ENCODE data around the gene ECHDC3. TPM values are rescaled to one million over a fixed set of nuclear protein-coding genes. Genes with fewer than 3 reads are reported as not detected.

The ECHDC3 gene
- total RNA-seq, 2 experiments from 2014 or later = not detected

- no peak overlapping the region for H2AFZ ChIP-seq (ENCODE audit: low read length)
- TF ChIP-seq CTCF (conservative IDR thresholded peaks at IDR 0.05; ENCODE audit: low read length) (no peak), EZH2phosphoT487 (IDR thresholded peaks at IDR 0.05; ENCODE audit: borderline replicate concordance, low read depth, low read length) (no peak)
- H3K9me3 ChIP-seq (ENCODE audit: low read length) = no peaks in the 10 kb centered on the region
- intact Hi-C loops (cut with micrococcal nuclease; ENCODE audit: unreplicated experiment) = loop anchor here (2.0 kb wide), 1 partner anchor 335 kb away; no protein-coding TSS in a partner anchor
- no peak overlapping the region for H3K27ac ChIP-seq (ENCODE audit: low read depth, low read length, poor library complexity, severe bottlenecking)
- no TSS peak for BruUV-seq (replicated peaks)
- no peaks in the 10 kb centered on the region for H4K20me1 ChIP-seq (ENCODE audit: insufficient read depth, low read length)
- DNase-seq (ENCODE audit: low spot score) = no peak
- no peak overlapping the region for H3K4me2 ChIP-seq (ENCODE audit: low read length)
- no peaks in the 10 kb centered on the region for H3K9me2 ChIP-seq (ENCODE audit: insufficient read depth, low read length)
- H3K4me3 ChIP-seq (ENCODE audit: low read depth, low read length, poor library complexity, severe bottlenecking) = no peak overlapping the region
- CTCF ChIA-PET (ENCODE audit: unreplicated experiment) = no interaction called here
- H3K4me1 ChIP-seq (ENCODE audit: insufficient read depth, low read length, poor library complexity, severe bottlenecking) = peaks cover 6% of the 10 kb centered on the region
- H3K36me3 ChIP-seq (ENCODE audit: insufficient read depth, low read length) = no peaks in the 10 kb centered on the region
- POLR2A ChIA-PET = interaction anchor here (0.5 to 0.7 kb wide), 2 partner anchors 113 to 241 kb away, joined by 3 to 4 read pairs; no protein-coding TSS in a partner anchor
- no peaks in the 10 kb centered on the region for H3K79me2 ChIP-seq (ENCODE audit: insufficient read depth, low read depth, low read length)
These were observed 17.2 kb downstream of the ECHDC3 start for GRCh38 chr10:11759347-11759746.

- no peaks in the 10 kb centered on the region for H4K20me1 ChIP-seq (ENCODE audit: insufficient read depth, low read length)
- no peaks in the 10 kb centered on the region for H3K9me3 ChIP-seq (ENCODE audit: low read length)
- intact Hi-C loops (cut with micrococcal nuclease; ENCODE audit: unreplicated experiment) = no loop called here
- DNase-seq (ENCODE audit: low spot score) = no peak
- TF ChIP-seq EZH2phosphoT487 (IDR thresholded peaks at IDR 0.05; ENCODE audit: borderline replicate concordance, low read depth, low read length) (no peak), CTCF (conservative IDR thresholded peaks at IDR 0.05; ENCODE audit: low read length) (no peak)
- H3K36me3 ChIP-seq (ENCODE audit: insufficient read depth, low read length) = no peaks in the 10 kb centered on the region
- no peaks in the 10 kb centered on the region for H3K79me2 ChIP-seq (ENCODE audit: insufficient read depth, low read depth, low read length)
- H3K27ac ChIP-seq (ENCODE audit: low read depth, low read length, poor library complexity, severe bottlenecking) = no peak overlapping the region
- no peak overlapping the region for H3K4me3 ChIP-seq (ENCODE audit: low read depth, low read length, poor library complexity, severe bottlenecking)
- H2AFZ ChIP-seq (ENCODE audit: low read length) = no peak overlapping the region
- H3K9me2 ChIP-seq (ENCODE audit: insufficient read depth, low read length) = no peaks in the 10 kb centered on the region
- ChIA-PET POLR2A (no interaction called here), CTCF (ENCODE audit: unreplicated experiment) (interaction anchor here (1.0 kb wide), 1 partner anchor 325 kb away, joined by 3 read pairs; no protein-coding TSS in a partner anchor)
- BruUV-seq (replicated peaks) = no TSS peak
- peaks cover 6% of the 10 kb centered on the region for H3K4me1 ChIP-seq (ENCODE audit: insufficient read depth, low read length, poor library complexity, severe bottlenecking)
- H3K4me2 ChIP-seq (ENCODE audit: low read length) = no peak overlapping the region
These were observed 18.0 kb downstream of the ECHDC3 start for GRCh38 chr10:11760151-11760550.

GRCh38 chr10:11760861-11761260, 18.7 kb downstream of the ECHDC3 start:
- TF ChIP-seq CTCF (conservative IDR thresholded peaks at IDR 0.05; ENCODE audit: low read length) (no peak), EZH2phosphoT487 (IDR thresholded peaks at IDR 0.05; ENCODE audit: borderline replicate concordance, low read depth, low read length) (no peak)
- no peaks in the 10 kb centered on the region for H3K9me2 ChIP-seq (ENCODE audit: insufficient read depth, low read length)
- ChIA-PET POLR2A (no interaction called here), CTCF (ENCODE audit: unreplicated experiment) (interaction anchor here (1.0 kb wide), 1 partner anchor 325 kb away, joined by 3 read pairs; no protein-coding TSS in a partner anchor)
- no peak overlapping the region for H2AFZ ChIP-seq (ENCODE audit: low read length)
- no peak overlapping the region for H3K27ac ChIP-seq (ENCODE audit: low read depth, low read length, poor library complexity, severe bottlenecking)
- H3K79me2 ChIP-seq (ENCODE audit: insufficient read depth, low read depth, low read length) = no peaks in the 10 kb centered on the region
- intact Hi-C loops (cut with micrococcal nuclease; ENCODE audit: unreplicated experiment) = no loop called here
- DNase-seq (ENCODE audit: low spot score) = no peak
- H3K4me2 ChIP-seq (ENCODE audit: low read length) = no peak overlapping the region
- H3K9me3 ChIP-seq (ENCODE audit: low read length) = no peaks in the 10 kb centered on the region
- no TSS peak for BruUV-seq (replicated peaks)
- H3K4me1 ChIP-seq (ENCODE audit: insufficient read depth, low read length, poor library complexity, severe bottlenecking) = peaks cover 6% of the 10 kb centered on the region
- no peaks in the 10 kb centered on the region for H4K20me1 ChIP-seq (ENCODE audit: insufficient read depth, low read length)
- no peaks in the 10 kb centered on the region for H3K36me3 ChIP-seq (ENCODE audit: insufficient read depth, low read length)
- no peak overlapping the region for H3K4me3 ChIP-seq (ENCODE audit: low read depth, low read length, poor library complexity, severe bottlenecking)
